C4-2B (cell line): ENCODE results near the gene LTBP4.

Source experiments
- ZFX ChIP-seq: fragments of 450-650 bp; IDR thresholded peaks from 2 replicates; pipeline ENCODE4 v1.6.1; 2017
- TF ChIP-seq, protein P1 (sequence below): fragments of 450-650 bp; conservative IDR thresholded peaks from 2 replicates; pipeline ENCODE4 v1.5.1; 2017; ENCODE audit warnings: mild to moderate bottlenecking

DNA sequence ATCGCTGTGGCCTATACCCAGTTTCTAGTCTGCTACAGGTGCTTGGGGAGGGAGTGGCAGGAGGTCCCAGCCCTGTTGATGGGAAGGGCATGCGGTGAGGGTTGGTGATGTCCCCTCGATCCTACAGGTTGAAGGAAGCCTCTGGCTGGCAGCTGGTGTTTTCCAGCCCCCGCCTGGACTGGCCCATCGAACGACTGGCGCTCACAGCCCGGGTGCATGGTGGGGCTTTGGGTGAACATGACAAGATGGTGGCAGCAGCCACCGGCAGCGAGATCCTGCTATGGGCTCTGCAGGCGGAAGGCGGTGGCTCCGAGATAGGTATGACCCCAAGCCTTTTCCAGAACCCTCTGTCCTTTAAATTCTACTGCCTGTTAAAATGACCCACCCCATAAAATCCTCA lies 20.6 kb upstream of the LTBP4 start:
- TF ChIP-seq, protein P1, sequence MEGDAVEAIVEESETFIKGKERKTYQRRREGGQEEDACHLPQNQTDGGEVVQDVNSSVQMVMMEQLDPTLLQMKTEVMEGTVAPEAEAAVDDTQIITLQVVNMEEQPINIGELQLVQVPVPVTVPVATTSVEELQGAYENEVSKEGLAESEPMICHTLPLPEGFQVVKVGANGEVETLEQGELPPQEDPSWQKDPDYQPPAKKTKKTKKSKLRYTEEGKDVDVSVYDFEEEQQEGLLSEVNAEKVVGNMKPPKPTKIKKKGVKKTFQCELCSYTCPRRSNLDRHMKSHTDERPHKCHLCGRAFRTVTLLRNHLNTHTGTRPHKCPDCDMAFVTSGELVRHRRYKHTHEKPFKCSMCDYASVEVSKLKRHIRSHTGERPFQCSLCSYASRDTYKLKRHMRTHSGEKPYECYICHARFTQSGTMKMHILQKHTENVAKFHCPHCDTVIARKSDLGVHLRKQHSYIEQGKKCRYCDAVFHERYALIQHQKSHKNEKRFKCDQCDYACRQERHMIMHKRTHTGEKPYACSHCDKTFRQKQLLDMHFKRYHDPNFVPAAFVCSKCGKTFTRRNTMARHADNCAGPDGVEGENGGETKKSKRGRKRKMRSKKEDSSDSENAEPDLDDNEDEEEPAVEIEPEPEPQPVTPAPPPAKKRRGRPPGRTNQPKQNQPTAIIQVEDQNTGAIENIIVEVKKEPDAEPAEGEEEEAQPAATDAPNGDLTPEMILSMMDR, result no peak
- no peak for TF ChIP-seq ZFX
